HEK293 (cell line): ENCODE measurements around the gene VLDLR.

Source experiments
- CTCF ChIP-seq: fragments of 450-650 bp; formaldehyde crosslinking; IDR thresholded peaks from 2 replicates; pipeline ENCODE4 v1.5.1; 2016; ENCODE audit warnings: missing biosample characterization, missing genetic modification characterization
- KLF1 ChIP-seq: fragments of 450-650 bp; formaldehyde crosslinking; IDR thresholded peaks from 2 replicates; pipeline ENCODE4 v1.5.1; 2016; ENCODE audit warnings: missing biosample characterization, missing genetic modification characterization
- OSR2 ChIP-seq: fragments of 450-650 bp; formaldehyde crosslinking; IDR thresholded peaks from 2 replicates; pipeline ENCODE4 v1.5.1; 2016; ENCODE audit warnings: missing biosample characterization, missing genetic modification characterization
- ZIC2 ChIP-seq: fragments of 450-650 bp; formaldehyde crosslinking; IDR thresholded peaks from 2 replicates; pipeline ENCODE4 v1.5.1; 2016; ENCODE audit warnings: missing biosample characterization, missing genetic modification characterization
- ZNF174 ChIP-seq: fragments of 450-650 bp; formaldehyde crosslinking; IDR thresholded peaks from 2 replicates; pipeline ENCODE4 v1.5.0; 2017; ENCODE audit warnings: missing biosample characterization, mild to moderate bottlenecking, missing genetic modification characterization
- ZNF274 ChIP-seq, 2 experiments: fragments of 200-500 bp in 1 of 2; fragments of 450-650 bp in 1 of 2; sonication (Bioruptor generic) in 1 of 2; formaldehyde crosslinking in 1 of 2; IDR thresholded peaks; 2 replicates each; pipeline versions ENCODE4 v1.5.1 to v1.6.1; 2014 to 2016; ENCODE audit warnings: borderline replicate concordance in 1 of 2, inconsistent platforms in 1 of 2, low read length in 1 of 2, missing biosample characterization in 1 of 2, missing genetic modification characterization in 1 of 2
- ZNF473 ChIP-seq: fragments of 450-650 bp; formaldehyde crosslinking; IDR thresholded peaks from 2 replicates; pipeline ENCODE4 v1.5.1; 2017; ENCODE audit warnings: missing biosample characterization, missing genetic modification characterization
- ZNF621 ChIP-seq: fragments of 450-650 bp; formaldehyde crosslinking; IDR thresholded peaks from 2 replicates; pipeline ENCODE4 v1.5.1; 2017; ENCODE audit warnings: missing biosample characterization, missing genetic modification characterization
- ZNF785 ChIP-seq: fragments of 450-650 bp; formaldehyde crosslinking; IDR thresholded peaks from 2 replicates; pipeline ENCODE4 v1.5.1; 2016; ENCODE audit warnings: missing biosample characterization, missing genetic modification characterization
- TF ChIP-seq, protein P1 (sequence below): fragments of 450-650 bp; formaldehyde crosslinking; IDR thresholded peaks from 2 replicates; pipeline ENCODE4 v1.5.1; 2016; ENCODE audit warnings: missing biosample characterization, missing genetic modification characterization, borderline replicate concordance

- TF ChIP-seq, protein P1, sequence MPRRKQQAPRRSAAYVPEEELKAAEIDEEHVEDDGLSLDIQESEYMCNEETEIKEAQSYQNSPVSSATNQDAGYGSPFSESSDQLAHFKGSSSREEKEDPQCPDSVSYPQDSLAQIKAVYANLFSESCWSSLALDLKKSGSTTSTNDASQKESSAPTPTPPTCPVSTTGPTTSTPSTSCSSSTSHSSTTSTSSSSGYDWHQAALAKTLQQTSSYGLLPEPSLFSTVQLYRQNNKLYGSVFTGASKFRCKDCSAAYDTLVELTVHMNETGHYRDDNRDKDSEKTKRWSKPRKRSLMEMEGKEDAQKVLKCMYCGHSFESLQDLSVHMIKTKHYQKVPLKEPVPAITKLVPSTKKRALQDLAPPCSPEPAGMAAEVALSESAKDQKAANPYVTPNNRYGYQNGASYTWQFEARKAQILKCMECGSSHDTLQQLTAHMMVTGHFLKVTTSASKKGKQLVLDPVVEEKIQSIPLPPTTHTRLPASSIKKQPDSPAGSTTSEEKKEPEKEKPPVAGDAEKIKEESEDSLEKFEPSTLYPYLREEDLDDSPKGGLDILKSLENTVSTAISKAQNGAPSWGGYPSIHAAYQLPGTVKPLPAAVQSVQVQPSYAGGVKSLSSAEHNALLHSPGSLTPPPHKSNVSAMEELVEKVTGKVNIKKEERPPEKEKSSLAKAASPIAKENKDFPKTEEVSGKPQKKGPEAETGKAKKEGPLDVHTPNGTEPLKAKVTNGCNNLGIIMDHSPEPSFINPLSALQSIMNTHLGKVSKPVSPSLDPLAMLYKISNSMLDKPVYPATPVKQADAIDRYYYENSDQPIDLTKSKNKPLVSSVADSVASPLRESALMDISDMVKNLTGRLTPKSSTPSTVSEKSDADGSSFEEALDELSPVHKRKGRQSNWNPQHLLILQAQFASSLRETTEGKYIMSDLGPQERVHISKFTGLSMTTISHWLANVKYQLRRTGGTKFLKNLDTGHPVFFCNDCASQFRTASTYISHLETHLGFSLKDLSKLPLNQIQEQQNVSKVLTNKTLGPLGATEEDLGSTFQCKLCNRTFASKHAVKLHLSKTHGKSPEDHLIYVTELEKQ, result no peak
- TF ChIP-seq ZIC2 (tag by site-specific recombination) (no peak), ZNF621 (no peak), ZNF785 (tag by site-specific recombination) (no peak), KLF1 (tag by site-specific recombination) (no peak), ZNF473 (tag by site-specific recombination) (no peak), ZNF174 (tag by site-specific recombination) (no peak), CTCF (tag by site-specific recombination) (no peak), ZNF274 (IDR thresholded peaks at IDR 0.05; ENCODE audit: low read length) (no peak), ZNF274 (tag by site-specific recombination; IDR thresholded peaks at IDR 0.05; ENCODE audit: borderline replicate concordance) (no peak), OSR2 (no peak)
These were observed 45.0 kb upstream of the VLDLR start for GRCh38 chr9:2576631-2577030.
